ENCODE data around the gene UBE2D4. TPM values are rescaled to one million over a fixed set of nuclear protein-coding genes. Genes with fewer than 3 reads are reported as not detected.
A peak's percentile ranks its signal among the peaks of the same experiment; 100 is the strongest.
"Not testable (repeated sequence)": the region's sequence is repeated elsewhere in the genome, so short reads cannot be mapped to it uniquely, and the experiment has no call there.

The UBE2D4 gene
- total RNA-seq = 63.4 and 70.0 TPM in 2 replicates
- 49.9 TPM for polyA plus RNA-seq (2012)

GRCh38 chr7:43925984-43926797 lies at the start of gene UBE2D4:
Gene UBE2D4, plus strand, starts transcription at chr7:43926436. Its CDS starts 97 bp downstream, at chr7:43926533.
- DNase-seq (ENCODE audit: low read depth) = peak; percentile 88

GRCh38 chr7:43876976-43877745 lies 49.1 kb upstream of the UBE2D4 start:
- DNase-seq (ENCODE audit: low read depth) = no peak

GRCh38 chr7:43877968-43878864 lies 48.0 kb upstream of the UBE2D4 start:
- no peak for DNase-seq (ENCODE audit: low read depth)

- peak; percentile 66 for DNase-seq (ENCODE audit: low read depth)
These were observed 47.4 kb upstream of the UBE2D4 start for GRCh38 chr7:43878867-43879266.

GRCh38 chr7:43879477-43879876 lies 46.8 kb upstream of the UBE2D4 start:
- DNase-seq (ENCODE audit: low read depth) = peak; percentile 41

- no peak for DNase-seq (ENCODE audit: low read depth)
These were observed 45.6 kb upstream of the UBE2D4 start for GRCh38 chr7:43880596-43880995.

- no peak for DNase-seq (ENCODE audit: low read depth)
These were observed 42.0 kb upstream of the UBE2D4 start for GRCh38 chr7:43884209-43884608.

- DNase-seq (ENCODE audit: low read depth) = no peak
These were observed 41.6 kb upstream of the UBE2D4 start for GRCh38 chr7:43884617-43885016.

- peak; percentile 43 for DNase-seq (ENCODE audit: low read depth)
These were observed 37.0 kb upstream of the UBE2D4 start for GRCh38 chr7:43888993-43889945.

- DNase-seq (ENCODE audit: low read depth) = no peak
These were observed 35.8 kb upstream of the UBE2D4 start for GRCh38 chr7:43890468-43890867.

GRCh38 chr7:43891069-43891955 lies 34.9 kb upstream of the UBE2D4 start:
- no peak for DNase-seq (ENCODE audit: low read depth)

GRCh38 chr7:43895847-43896415 lies 30.3 kb upstream of the UBE2D4 start:
- DNase-seq (ENCODE audit: low read depth) = peak; percentile 81

- not testable (repeated sequence) for DNase-seq (ENCODE audit: low read depth)
These were observed 27.7 kb upstream of the UBE2D4 start for GRCh38 chr7:43898571-43898970.

GRCh38 chr7:43902542-43903054 lies 23.6 kb upstream of the UBE2D4 start:
- DNase-seq (ENCODE audit: low read depth) = no peak

GRCh38 chr7:43904533-43905208 lies 21.6 kb upstream of the UBE2D4 start:
- DNase-seq (ENCODE audit: low read depth) = no peak

- DNase-seq (ENCODE audit: low read depth) = peak; percentile 43
These were observed 20.9 kb upstream of the UBE2D4 start for GRCh38 chr7:43905209-43905946.

- peak; percentile 66 for DNase-seq (ENCODE audit: low read depth)
These were observed 20.3 kb upstream of the UBE2D4 start for GRCh38 chr7:43905956-43906330.
